Ishikawa (cell line): ENCODE results near the gene HIVEP2.

Experiments
- CEBPB ChIP-seq: IDR thresholded peaks from 2 replicates; pipeline ENCODE4 v1.6.1; 2012
- CREB1 ChIP-seq: IDR thresholded peaks from 2 replicates; pipeline ENCODE4 v1.6.1; 2012; ENCODE audit warnings: low read depth
- EGR1 ChIP-seq: IDR thresholded peaks from 2 replicates; pipeline ENCODE4 v1.6.1; 2012
- EP300 ChIP-seq: IDR thresholded peaks from 2 replicates; pipeline ENCODE4 v1.6.1; 2012; ENCODE audit warnings: borderline replicate concordance
- FOXM1 ChIP-seq: IDR thresholded peaks from 2 replicates; pipeline ENCODE4 v1.6.1; 2012; ENCODE audit warnings: low read depth, borderline replicate concordance
- NFIC ChIP-seq: IDR thresholded peaks from 2 replicates; pipeline ENCODE4 v1.6.1; 2012
- RAD21 ChIP-seq: IDR thresholded peaks from 2 replicates; pipeline ENCODE4 v1.6.1; 2012; ENCODE audit warnings: low read depth
- TAF1 ChIP-seq: IDR thresholded peaks from 2 replicates; pipeline ENCODE4 v1.6.1; 2012; ENCODE audit warnings: low read depth, mild to moderate bottlenecking
- TCF12 ChIP-seq: IDR thresholded peaks from 2 replicates; pipeline ENCODE4 v1.6.1; 2012; ENCODE audit warnings: low read depth
- TEAD4 ChIP-seq: IDR thresholded peaks from 2 replicates; pipeline ENCODE4 v1.6.1; 2012
- YY1 ChIP-seq: IDR thresholded peaks from 2 replicates; pipeline ENCODE4 v1.6.1; 2012; ENCODE audit warnings: low read depth
- ZBTB7A ChIP-seq: IDR thresholded peaks from 2 replicates; pipeline ENCODE4 v1.6.1; 2012; ENCODE audit warnings: low read depth
- TF ChIP-seq, protein P1 (sequence below): IDR thresholded peaks from 2 replicates; pipeline ENCODE4 v1.6.1; 2012
- TF ChIP-seq, protein P2 (sequence below): IDR thresholded peaks from 2 replicates; pipeline ENCODE4 v1.6.1; 2012; ENCODE audit warnings: low read depth, mild to moderate bottlenecking

DNA sequence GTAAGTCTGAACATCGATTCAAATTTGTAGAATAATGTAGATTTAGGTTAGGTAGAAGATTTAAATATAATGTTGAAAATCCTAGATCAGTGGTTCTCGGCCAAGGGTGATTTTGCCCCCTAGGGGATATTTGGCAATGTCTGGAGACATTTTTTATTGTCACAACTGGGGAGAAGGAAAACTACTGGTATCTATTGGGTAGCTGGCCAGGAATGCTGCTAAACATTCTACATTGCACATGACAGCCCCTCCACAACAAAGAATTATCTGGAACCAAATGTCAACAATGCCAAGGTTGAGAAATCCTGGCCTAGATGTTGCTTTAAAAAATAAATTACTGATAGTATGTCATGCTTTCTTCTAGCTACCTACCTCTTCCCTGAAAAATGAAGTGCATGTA, 76.1 kb downstream of the HIVEP2 start:
- no peak for TF ChIP-seq YY1
- TF ChIP-seq TAF1: no peak
- TF ChIP-seq TCF12: no peak
- TF ChIP-seq FOXM1: no peak
- TF ChIP-seq EGR1: no peak
- TF ChIP-seq RAD21: no peak
- TF ChIP-seq TEAD4: no peak
- TF ChIP-seq, protein P1, sequence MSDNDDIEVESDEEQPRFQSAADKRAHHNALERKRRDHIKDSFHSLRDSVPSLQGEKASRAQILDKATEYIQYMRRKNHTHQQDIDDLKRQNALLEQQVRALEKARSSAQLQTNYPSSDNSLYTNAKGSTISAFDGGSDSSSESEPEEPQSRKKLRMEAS: no peak
- no peak for TF ChIP-seq CEBPB
- TF ChIP-seq CREB1: no peak
- TF ChIP-seq, protein P2, sequence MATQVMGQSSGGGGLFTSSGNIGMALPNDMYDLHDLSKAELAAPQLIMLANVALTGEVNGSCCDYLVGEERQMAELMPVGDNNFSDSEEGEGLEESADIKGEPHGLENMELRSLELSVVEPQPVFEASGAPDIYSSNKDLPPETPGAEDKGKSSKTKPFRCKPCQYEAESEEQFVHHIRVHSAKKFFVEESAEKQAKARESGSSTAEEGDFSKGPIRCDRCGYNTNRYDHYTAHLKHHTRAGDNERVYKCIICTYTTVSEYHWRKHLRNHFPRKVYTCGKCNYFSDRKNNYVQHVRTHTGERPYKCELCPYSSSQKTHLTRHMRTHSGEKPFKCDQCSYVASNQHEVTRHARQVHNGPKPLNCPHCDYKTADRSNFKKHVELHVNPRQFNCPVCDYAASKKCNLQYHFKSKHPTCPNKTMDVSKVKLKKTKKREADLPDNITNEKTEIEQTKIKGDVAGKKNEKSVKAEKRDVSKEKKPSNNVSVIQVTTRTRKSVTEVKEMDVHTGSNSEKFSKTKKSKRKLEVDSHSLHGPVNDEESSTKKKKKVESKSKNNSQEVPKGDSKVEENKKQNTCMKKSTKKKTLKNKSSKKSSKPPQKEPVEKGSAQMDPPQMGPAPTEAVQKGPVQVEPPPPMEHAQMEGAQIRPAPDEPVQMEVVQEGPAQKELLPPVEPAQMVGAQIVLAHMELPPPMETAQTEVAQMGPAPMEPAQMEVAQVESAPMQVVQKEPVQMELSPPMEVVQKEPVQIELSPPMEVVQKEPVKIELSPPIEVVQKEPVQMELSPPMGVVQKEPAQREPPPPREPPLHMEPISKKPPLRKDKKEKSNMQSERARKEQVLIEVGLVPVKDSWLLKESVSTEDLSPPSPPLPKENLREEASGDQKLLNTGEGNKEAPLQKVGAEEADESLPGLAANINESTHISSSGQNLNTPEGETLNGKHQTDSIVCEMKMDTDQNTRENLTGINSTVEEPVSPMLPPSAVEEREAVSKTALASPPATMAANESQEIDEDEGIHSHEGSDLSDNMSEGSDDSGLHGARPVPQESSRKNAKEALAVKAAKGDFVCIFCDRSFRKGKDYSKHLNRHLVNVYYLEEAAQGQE: no peak
- TF ChIP-seq EP300: no peak
- no peak for TF ChIP-seq ZBTB7A
- no peak for TF ChIP-seq NFIC
